ENCODE data around the gene SLC19A1.

Gene SLC19A1

GRCh38 chr21:45449658-45450422 lies 92.4 kb downstream of the SLC19A1 start:
- no peak for DNase-seq

DNA sequence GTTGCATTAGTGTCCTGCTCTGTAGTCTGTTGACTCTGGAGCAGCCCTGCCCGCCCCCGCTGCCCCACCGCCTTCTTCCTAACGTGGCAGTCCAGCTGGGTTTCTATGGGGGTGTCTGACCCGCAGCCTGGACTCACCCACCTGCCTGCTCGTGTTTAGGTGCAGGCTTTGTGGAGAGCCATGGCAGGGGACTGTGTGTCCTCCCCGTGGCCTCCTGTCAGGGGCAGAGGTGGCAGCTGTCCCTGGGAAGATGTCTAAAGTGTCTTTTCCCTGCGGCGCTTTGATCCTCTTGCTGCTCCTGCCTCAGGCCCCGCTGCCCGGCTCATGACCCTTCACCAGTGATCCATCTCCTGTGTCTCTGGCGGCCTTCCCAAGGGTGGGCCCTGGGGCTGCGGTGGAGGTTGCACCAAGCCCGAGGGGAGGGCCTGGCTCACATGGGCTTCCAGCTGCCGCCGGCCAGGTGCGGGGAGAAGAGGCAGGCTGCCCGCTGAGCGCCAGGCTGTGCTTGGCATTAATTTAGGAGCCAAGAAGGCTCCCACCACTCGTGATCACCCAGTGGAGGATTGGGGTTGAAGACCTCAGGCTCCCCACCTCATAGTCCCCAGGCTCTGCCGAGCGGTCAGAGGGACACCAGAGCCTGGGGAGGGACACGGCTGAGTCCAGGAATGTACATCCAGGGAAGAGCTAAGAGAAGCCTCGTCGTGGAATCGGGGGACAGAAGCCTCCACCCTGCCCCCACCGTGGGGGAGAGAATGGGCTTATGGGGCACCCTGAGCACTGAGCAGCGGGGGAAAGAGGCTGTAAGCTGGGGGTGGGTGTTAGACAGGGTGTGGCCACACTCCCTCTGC lies 93.2 kb downstream of the SLC19A1 start:
- no peak for DNase-seq

DNA sequence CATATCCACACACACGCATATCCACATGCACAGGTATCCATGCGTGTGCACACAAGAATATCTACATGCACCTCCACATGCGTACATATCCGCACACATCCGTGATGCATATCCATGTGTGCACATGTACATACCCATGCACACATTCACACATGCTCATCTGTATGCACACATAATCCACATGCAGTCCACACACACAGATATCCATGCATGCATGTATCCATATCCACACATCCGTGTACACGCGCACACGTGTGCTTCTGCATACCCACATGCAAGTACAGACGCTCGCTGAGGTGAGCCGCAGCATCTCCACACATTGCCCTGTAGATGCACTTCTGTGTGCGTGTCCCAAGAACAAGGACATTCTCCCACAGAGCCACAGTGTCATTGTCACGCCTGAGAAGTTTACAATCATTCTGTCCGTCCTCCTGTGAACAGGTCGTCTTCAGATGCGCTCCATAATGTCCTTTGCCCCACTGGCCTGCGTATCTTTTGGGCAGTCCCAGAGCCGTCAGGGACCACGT lies 93.9 kb downstream of the SLC19A1 start:
- no peak for DNase-seq
